Stimulated activated CD4-positive, alpha-beta T cell treated with anti-CD3 and anti-CD28 coated beads, Interleukin-2, amount 100 ng/mL, for 4 hours (primary cell): ENCODE results near the gene ACR.

Experiments used
- DNase-seq: peaks from one replicate; pipeline ENCODE4 v3.0.0-alpha.2; 2020; ENCODE audit warnings: low read depth

Gene ACR

DNA sequence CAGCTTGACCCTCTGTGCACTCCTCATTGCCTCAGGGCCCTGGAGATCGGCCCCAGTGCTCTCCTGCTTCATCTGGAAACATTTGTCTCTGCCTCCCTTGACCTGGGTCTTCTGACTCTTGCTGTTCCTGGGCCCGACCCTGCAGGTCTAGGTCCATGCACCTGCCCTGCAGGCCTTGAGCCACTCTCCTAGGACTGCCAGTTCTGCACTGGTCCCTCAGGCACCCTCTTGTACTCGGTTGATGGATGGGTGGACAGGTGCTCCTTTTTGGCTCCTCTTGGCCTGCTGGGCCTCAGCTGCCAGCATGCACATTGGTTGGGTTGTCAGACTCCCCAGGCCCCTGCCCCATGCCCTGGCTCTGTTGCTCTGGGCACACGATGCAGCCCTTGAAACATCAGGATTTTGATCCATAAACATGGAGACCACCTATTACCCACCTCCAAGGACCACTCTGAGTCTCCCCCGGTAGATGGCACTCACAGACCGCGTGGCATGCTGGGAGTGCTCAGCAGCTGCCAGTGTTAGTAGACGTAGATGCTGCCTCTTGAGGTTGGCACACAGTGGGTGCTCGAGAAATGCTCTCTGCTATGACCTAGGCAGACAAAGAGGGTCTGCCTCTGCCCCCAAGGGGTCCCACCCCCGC lies 20.2 kb upstream of the ACR start:
- DNase-seq = no peak

DNA sequence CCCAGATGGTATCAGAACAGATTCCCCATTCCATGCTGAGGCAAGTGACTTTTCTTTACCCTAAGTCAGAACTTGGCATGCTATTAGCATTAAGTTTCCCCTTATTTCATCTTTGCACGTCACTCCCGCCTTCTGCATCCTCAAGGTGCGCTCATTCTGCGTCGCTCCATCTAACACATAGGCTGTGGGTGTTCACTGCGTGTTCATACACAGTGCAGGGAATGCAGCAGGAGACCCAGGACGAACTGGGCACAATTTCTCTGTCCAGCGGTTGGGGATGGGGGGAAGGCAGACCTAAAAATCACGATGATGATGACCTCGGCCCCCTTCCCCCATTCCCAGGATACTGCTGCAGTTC lies 19.7 kb upstream of the ACR start:
- no peak for DNase-seq

DNA sequence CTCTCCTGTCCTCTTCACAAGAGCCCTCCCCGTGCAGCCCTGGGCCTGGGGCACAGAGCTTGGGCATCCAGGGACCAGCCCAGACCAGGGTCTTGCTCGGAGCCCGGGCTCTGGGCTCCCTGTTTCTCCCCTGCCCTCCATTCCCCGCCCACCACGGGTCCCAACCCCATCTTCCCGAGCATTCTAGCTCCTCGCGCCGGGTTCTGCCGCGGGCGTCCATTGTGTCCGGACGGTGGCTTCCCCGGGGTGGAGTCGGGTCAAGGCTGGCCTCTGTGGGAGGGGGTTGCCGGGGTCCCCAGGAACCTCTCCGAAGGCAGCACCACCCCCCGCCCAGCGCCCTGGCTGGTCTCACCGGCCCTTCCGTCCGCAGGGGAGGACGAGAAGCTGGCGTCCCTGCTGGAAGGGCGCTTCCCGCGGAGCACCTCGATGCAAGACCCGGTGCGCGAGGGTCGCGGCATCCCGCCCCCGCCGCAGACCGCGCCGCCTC lies 18.1 kb upstream of the ACR start:
- DNase-seq = no peak

DNA sequence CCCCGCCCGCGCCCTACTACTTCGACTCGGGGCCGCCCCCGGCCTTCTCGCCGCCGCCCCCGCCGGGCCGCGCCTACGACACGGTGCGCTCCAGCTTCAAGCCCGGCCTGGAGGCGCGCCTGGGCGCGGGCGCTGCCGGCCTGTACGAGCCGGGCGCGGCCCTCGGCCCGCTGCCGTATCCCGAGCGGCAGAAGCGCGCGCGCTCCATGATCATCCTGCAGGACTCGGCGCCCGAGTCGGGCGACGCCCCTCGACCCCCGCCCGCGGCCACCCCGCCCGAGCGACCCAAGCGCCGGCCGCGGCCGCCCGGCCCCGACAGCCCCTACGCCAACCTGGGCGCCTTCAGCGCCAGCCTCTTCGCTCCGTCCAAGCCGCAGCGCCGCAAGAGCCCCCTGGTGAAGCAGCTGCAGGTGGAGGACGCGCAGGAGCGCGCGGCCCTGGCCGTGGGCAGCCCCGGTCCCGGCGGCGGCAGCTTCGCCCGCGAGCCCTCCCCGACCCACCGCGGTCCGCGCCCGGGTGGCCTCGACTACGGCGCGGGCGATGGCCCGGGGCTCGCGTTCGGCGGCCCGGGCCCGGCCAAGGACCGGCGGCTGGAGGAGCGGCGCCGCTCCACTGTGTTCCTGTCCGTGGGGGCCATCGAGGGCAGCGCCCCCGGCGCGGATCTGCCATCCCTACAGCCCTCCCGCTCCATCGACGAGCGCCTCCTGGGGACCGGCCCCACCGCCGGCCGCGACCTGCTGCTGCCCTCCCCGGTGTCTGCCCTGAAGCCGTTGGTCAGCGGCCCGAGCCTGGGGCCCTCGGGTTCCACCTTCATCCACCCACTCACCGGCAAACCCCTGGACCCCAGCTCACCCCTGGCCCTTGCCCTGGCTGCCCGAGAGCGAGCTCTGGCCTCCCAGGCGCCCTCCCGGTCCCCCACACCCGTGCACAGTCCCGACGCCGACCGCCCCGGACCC lies 17.4 kb upstream of the ACR start:
- DNase-seq = no peak

DNA sequence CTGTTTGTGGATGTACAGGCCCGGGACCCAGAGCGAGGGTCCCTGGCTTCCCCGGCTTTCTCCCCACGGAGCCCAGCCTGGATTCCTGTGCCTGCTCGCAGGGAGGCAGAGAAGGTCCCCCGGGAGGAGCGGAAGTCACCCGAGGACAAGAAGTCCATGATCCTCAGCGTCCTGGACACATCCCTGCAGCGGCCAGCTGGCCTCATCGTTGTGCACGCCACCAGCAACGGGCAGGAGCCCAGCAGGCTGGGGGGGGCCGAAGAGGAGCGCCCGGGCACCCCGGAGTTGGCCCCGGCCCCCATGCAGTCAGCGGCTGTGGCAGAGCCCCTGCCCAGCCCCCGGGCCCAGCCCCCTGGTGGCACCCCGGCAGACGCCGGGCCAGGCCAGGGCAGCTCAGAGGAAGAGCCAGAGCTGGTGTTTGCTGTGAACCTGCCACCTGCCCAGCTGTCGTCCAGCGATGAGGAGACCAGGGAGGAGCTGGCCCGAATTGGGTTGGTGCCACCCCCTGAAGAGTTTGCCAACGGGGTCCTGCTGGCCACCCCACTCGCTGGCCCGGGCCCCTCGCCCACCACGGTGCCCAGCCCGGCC lies 16.7 kb upstream of the ACR start:
- DNase-seq = no peak

DNA sequence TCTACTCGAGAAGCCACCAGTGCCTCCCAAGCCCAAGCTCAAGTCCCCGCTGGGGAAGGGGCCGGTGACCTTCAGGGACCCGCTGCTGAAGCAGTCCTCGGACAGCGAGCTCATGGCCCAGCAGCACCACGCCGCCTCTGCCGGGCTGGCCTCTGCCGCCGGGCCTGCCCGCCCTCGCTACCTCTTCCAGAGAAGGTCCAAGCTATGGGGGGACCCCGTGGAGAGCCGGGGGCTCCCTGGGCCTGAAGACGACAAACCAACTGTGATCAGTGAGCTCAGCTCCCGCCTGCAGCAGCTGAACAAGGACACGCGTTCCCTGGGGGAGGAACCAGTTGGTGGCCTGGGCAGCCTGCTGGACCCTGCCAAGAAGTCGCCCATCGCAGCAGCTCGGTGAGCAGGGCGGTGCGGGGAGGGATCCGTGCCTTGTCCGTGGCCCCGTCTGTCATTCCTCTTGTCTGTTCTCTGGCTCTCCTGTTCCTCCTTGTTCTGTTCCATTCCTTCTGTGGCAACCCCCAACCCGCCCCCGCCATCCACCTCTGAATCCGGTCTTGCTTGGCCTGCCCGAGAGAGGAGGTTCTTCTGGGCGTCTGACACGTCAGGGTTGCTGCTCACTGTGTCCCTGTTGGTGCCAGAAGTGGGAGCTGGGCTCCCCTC lies 15.8 kb upstream of the ACR start:
- no peak for DNase-seq

DNA sequence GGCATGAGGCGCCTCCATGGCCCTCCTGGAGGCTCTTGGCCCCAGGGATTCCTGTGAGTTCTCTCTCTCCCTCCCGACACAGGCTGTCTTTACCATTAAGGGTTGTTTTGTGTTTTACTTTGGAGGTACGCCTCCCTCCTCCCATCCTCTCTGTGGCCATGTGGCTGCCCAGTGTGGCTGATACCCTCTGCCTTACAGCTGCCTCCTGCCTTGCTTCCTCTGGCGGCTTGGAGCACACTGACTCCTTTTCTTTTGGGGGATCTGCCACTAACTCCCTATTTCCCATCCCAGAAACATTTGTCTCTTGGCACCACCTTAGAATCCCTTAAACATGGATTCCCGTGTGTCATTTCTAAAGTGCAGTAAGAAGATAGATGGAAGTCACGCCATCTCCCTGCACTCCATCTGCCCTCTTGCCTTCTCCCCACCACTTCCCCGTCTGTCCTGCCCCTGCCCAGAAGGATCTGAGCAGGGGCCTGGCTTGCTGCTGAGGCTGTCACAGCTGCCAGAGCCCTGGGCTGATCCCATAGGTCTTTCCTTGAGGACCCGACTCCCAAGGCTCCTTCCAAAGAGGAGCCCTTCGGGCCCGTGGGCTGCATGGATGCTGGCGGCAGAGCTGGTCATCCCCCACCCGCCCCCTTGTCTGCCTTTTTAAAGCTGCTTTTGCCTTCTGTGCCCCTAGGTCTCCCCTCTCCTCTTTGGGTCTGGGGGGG lies 15.1 kb upstream of the ACR start:
- no peak for DNase-seq

DNA sequence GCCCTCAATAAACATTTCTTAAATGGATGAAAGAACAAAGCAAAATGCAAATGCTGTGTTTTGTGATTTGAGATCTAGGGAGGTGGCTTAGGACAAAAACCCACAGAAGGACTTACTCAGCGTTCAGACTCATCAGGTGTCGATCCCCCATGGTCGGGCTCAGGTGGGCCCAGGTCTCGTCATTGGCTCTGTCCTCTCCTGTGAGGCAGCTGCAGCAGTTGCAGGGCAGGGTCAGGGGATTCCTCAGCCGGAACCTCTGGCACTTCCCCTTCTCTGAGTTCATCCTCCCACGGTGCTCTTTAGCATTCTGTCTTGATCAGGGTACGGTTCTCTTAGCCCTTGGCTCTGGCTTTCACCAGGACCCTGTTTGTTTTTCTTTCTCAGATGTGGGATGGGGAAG lies 14.0 kb upstream of the ACR start:
- no peak for DNase-seq

DNA sequence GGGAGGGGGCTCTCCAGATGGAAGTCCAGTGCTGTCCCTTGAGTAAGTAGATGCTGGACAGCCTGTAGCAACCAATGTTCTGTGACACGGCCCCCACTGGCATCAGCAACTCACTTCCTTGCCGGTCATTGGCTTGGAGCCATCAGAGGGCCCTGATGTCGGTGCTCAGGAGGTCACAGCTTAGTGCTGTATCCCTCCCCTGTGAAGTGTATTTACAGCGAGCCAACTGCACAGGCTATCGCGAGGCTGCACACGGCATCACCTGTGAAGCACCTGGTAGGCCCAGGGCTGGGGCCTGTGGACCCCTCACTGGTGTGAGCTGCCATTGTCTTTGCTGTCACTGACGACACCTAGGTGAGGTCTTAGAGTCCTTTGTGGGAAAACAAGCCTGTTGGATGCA lies 13.4 kb upstream of the ACR start:
- DNase-seq = no peak

DNA sequence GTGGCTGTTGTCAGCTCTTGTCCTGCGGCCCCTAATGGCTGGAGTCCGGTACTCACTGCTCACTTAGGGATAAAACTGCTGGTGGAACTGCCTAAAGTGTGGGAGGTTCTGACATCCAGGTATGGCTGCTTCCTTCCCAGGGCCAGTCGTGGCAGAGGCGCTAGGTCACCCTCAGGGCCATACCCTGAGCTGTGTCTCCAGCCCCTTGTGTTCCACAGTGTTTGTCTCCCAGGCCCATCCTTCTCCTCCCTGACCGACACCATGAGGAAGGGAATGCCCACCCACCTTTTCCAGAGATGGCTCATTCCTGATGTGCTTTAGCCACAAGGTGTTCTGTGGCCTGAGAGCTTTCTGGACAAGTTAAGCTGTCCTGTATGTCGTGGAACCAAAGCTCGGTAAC lies 12.4 kb upstream of the ACR start:
- DNase-seq = no peak

DNA sequence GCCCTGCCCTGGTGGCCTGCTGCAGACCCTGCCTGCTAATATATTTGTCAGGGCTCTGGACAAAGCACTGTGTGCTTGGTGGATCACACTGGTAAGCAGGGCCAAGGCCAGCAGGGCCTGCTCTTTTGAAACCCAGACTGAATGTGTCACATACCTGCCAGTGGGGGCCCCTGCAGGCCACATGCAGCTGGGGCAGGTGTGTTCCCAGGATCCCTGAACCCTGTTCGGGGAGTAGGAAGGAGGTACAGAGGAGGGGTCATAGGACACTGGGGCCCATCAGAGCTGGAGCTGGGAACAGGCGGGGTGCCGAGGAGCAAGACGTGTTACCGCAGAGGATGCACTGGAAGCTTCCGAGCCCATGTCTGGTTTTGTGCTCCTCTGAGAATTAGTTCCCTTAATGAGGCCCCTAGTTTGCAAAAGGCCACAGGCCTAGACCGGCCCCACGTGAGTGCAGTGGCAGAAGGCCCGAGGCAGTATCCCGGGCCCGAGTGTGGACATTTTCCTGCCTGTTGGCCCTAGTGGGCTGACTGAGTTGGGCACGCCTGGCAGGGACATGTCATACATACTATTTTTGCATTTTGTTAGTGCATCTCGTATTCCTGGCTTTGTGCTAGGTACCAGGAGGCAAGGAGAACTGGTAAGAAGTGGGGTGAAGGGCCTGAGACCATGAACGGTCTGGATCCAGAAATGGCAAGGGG lies 11.2 kb upstream of the ACR start:
- DNase-seq = no peak

DNA sequence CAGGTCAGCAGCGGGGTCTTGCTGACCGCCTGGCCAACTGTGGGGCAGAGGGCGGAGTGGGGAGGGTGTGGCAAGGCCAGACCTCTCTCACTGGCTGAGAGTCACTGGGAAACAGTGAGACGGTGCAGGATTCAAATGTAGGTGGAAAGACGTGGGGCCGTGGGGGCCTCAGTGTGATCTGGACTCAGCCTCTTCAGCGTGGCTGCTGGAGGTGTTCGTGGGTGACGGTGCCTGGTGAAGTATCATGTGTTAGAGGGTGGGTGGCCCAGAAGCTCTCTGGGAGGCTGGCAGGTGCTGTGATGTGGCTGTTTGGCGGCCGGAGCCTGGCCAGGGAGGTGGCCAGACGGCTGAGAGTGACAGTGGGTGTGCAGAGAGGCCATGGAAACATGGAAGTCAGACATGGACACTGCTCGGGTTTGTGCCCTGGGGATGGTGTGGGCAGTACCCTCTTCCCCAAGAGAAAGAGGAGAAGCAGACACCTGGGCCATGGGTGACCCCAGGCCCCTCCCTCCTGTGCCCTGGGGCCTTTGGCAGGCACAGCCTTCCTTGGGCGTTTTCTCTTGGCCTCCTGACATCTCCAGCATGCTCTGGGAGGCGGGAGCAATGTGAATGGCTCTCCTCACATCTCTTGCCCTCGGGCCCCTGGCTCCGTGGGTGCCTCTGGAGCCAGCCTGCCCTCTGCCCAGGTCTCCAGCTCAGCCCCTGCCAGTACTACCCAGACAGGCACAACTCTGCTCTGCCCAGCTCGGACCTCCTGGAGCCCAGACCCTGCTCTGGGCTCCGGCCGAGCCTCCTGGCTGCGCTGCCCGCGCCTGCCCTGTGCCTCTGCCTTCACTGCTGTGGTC lies 10.1 kb upstream of the ACR start:
- DNase-seq = no peak

DNA sequence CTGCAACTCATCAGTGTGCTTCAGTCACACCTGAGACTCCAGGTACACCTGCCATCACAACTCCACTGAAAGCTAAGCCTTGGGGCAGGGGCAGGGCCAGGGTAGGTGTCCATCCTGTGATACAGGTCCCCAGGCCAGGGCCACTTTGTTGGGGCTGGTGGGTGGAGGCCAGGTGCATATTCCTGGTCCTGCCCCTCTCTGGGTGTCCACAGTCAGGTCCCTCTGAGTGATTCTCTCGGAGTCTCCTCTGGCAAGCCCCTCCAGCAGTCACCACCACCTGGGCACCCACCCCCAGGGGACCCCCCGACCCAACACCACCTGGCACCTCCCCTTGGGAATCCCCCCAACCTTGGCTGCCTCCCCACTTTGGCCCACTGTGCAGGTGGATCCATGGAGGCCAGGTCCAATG lies 9.5 kb upstream of the ACR start:
- no peak for DNase-seq

DNA sequence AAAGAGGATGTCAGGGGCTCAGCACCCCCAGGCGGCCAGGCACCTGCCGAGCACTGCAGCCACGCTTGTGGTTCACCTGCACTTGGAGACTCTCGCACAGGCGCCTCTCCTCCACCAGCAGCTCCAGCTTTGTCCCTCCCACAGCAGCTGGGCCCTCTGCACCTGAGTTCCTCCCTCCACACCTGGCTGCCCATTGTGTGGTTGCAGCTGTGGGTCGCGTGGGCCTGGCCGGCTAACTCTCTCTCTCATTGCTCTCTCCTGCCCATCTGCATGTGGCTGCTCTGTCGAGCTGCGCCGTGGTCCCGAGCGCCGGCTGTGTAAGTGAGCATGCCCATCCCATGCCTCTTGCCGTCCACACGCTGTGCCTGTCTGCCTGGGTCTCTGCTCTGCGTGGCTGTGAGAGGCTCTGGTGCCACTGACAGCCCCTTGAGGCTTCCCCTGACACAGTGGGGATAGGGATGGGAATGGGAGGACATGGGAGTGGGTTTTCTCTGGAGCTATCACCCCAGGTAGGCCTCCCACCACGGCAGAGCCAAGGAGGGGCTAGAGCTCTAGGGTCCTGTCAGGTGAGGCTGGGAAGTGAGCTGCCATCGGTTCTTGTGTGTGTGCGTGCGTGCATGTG lies 8.5 kb upstream of the ACR start:
- DNase-seq = no peak

DNA sequence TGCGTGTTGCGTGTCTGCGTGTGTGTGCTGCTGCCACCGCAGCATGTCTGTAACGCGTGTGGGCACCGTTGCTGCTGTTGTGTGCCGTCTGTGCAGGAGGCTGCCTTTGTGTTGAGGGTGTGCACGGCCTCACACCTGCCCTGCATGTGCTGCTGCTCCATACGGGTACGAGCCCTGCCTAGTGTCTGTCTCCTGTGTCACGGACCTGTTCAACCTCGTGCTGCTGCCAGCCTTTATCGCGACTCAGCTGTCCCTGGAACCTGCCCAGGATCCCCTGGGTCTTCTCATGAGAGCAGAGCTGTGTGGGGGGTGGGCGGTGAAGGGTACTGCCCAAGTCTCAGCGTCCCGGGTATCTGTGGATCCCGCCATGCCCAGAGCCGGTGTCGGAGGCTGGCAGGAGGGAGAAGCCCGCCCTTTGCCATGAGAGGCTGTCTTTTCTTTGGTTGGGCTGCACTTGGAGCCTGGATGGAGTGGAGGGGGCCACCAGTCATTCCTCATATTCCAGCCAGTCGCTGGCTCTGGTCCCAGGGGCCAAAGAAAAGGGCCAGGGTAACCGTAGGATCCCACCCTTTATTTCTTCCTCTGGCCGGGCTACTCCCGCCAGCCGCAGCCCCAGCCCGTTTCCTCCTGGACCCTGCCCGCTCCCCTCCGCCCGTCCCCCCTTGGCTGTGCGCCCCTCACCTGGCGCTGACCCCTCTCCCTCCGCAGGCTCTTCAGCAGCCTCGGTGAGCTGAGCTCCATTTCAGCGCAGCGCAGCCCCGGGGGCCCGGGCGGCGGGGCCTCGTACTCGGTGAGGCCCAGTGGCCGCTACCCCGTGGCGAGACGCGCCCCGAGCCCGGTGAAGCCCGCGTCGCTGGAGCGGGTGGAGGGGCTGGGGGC lies 7.8 kb upstream of the ACR start:
- no peak for DNase-seq

DNA sequence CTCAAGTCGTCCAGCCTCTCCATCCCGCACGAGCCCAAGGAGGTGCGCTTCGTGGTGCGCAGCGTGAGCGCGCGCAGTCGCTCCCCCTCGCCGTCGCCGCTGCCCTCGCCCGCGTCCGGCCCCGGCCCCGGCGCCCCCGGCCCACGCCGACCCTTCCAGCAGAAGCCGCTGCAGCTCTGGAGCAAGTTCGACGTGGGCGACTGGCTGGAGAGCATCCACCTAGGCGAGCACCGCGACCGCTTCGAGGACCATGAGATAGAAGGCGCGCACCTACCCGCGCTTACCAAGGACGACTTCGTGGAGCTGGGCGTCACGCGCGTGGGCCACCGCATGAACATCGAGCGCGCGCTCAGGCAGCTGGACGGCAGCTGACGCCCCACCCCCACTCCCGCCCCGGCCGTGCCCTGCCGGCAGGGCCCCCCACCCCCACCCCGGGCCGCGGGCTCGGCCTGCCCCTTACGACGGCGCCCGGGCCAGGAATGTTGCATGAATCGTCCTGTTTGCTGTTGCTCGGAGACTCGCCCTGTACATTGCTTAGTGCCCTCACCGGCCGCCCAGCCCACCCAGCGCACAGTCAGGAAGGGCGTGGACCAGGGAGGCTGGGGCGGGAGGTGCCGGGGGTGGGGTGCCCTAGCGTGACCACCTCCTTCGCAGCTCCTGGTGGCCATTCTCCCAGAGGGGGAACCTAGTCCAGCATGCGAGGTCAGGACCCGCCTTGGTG lies 6.9 kb upstream of the ACR start:
- no peak for DNase-seq

DNA sequence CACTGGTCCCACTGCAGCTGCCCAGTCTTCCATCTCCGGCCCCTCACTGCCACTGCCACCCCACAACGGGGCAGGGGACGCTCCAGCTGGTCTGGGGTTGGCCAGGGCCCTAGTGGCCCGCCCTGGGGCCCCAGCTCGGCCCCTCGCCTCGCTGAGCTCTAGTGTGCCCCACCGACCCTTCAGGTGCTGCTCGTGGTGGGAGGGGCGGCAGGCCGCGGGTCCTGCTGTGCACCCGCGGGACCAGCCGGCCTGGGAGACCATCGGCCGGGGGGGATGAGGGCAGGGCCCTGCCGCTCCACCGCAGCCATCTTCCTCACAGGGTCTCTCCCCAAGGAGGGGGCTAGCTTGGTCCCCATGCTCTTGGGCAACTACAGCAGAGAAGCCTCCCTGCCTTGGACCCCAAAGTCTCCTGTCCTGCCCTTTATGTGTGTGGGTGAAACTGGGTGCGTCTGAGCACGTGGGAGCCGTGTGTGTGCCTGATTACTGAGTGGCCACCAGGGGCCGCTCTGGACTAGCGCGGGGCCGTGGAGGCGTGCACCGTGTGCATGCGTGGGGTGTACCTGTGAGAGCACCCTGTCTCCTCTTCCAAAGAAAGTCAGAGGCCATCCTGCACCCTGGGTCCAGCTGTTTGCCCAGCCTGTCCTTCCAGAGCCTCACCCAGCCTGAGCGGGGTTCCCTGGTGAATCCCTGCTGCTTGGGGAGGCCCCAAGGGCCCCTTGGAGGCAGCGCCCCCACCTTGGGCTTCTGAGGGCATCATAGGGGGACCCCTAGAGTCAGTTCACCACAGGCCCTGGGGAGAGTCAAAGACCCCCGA lies 6.0 kb upstream of the ACR start:
- DNase-seq = peak; percentile 41
